Islet precursor cell (in vitro differentiated cells): ENCODE results near the gene ENTR1.
"Not testable (repeated sequence)": the region's sequence is repeated elsewhere in the genome, so short reads cannot be mapped to it uniquely, and the experiment has no call there.

ENCODE experiments used
- DNase-seq: peaks from one replicate; pipeline ENCODE4 v3.0.0-alpha.2; 2018

ENTR1 gene

GRCh38 chr9:136418182-136419091 is 8.0 kb upstream of the ENTR1 start:
- DNase-seq, result no peak

GRCh38 chr9:136416914-136417313 is 6.5 kb upstream of the ENTR1 start:
- no peak for DNase-seq

- DNase-seq, result no peak
These were observed 6.0 kb upstream of the ENTR1 start for GRCh38 chr9:136416427-136416826.

- no peak for DNase-seq
These were observed 2.5 kb upstream of the ENTR1 start for GRCh38 chr9:136412962-136413361.

GRCh38 chr9:136411378-136411777 is 964 bp upstream of the ENTR1 start:
- no peak for DNase-seq

- peak; percentile 62 for DNase-seq
These were observed 608 bp downstream of the ENTR1 start for GRCh38 chr9:136409557-136410455.

- DNase-seq, result no peak
These were observed 2.5 kb downstream of the ENTR1 start for GRCh38 chr9:136407911-136408310.

GRCh38 chr9:136407061-136407460 is 3.4 kb downstream of the ENTR1 start:
- DNase-seq, result not testable (repeated sequence)

- not testable (repeated sequence) for DNase-seq
These were observed 4.5 kb downstream of the ENTR1 start for GRCh38 chr9:136405904-136406303.

- DNase-seq, result no peak
These were observed 4.9 kb downstream of the ENTR1 start for GRCh38 chr9:136405481-136405880.

GRCh38 chr9:136404801-136405136 is 5.6 kb downstream of the ENTR1 start:
- no peak for DNase-seq

- no peak for DNase-seq
These were observed 6.3 kb downstream of the ENTR1 start for GRCh38 chr9:136403915-136404800.

- no peak for DNase-seq
These were observed 6.9 kb downstream of the ENTR1 start for GRCh38 chr9:136403538-136403914.

- DNase-seq, result no peak
These were observed 8.3 kb downstream of the ENTR1 start for GRCh38 chr9:136402067-136402466.

GRCh38 chr9:136401173-136401922 is 9.1 kb downstream of the ENTR1 start:
- DNase-seq, result no peak

- peak; percentile 91 for DNase-seq
These were observed 10.2 kb downstream of the ENTR1 start, which contains the start of gene SNAPC4 for GRCh38 chr9:136400038-136400834. Gene SNAPC4, minus strand, starts transcription at chr9:136400170. Its CDS starts 1,742 bp downstream, at chr9:136398428.

- no peak for DNase-seq
These were observed 11.0 kb downstream of the ENTR1 start for GRCh38 chr9:136399176-136400037.

- no peak for DNase-seq
These were observed 12.1 kb downstream of the ENTR1 start for GRCh38 chr9:136398286-136398685.

GRCh38 chr9:136397643-136398042 is 12.8 kb downstream of the ENTR1 start:
- DNase-seq, result no peak

- DNase-seq, result no peak
These were observed 14.2 kb downstream of the ENTR1 start for GRCh38 chr9:136396219-136396515.
